ENCODE data around the gene CCDC12. TPM values are rescaled to one million over a fixed set of nuclear protein-coding genes. Genes with fewer than 3 reads are reported as not detected.

Gene CCDC12
- total RNA-seq, 1 donor from 2014 or later: 41.4 TPM

DNA sequence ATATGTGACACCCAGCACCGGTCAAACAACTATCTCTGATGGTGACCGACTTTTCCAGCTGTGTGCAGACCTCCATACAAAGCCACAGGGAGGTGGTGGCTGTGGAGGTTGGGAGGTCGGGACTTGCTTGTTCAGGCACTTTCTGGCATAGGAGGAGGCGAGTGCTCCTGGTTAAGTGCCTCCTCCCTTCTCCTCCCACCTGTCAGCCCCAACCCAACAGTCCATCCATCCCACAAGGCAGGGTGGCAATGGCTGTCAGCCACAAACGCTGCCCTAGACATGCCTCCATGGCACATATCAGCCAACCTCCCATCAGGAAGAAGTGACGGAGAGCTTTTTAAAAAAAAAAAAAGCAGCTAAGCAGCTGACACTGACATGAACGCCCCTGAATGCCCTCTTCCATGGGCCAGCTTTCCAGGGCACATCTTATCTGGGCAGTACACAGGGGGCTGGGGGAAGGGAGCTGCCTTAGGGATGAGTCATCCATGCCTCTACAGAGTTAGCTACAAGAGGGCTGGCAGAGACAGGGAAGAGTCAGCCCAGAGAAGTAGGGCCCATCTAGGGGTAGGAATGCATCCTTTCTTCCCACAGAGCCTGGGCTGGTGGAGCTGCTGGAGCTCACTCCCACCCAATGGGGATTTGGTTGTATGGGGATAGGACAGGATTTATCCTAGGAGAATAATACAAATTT lies 41.2 kb downstream of the CCDC12 start:
- Mint-ChIP-seq H3K27me3 (ENCODE audit: unreplicated experiment) (peaks cover 2% of the 10 kb centered on the region), H3K4me1 (ENCODE audit: low read depth, unreplicated experiment) (peaks cover 10% of the 10 kb centered on the region), H3K4me3 (ENCODE audit: unreplicated experiment) (no peak overlapping the region), H3K9me3 (ENCODE audit: unreplicated experiment) (peaks cover 9% of the 10 kb centered on the region), H3K36me3 (ENCODE audit: unreplicated experiment) (peaks cover 3% of the 10 kb centered on the region), H3K27ac (ENCODE audit: unreplicated experiment) (no peak overlapping the region)
- TF ChIP-seq, protein P1, sequence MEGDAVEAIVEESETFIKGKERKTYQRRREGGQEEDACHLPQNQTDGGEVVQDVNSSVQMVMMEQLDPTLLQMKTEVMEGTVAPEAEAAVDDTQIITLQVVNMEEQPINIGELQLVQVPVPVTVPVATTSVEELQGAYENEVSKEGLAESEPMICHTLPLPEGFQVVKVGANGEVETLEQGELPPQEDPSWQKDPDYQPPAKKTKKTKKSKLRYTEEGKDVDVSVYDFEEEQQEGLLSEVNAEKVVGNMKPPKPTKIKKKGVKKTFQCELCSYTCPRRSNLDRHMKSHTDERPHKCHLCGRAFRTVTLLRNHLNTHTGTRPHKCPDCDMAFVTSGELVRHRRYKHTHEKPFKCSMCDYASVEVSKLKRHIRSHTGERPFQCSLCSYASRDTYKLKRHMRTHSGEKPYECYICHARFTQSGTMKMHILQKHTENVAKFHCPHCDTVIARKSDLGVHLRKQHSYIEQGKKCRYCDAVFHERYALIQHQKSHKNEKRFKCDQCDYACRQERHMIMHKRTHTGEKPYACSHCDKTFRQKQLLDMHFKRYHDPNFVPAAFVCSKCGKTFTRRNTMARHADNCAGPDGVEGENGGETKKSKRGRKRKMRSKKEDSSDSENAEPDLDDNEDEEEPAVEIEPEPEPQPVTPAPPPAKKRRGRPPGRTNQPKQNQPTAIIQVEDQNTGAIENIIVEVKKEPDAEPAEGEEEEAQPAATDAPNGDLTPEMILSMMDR (IDR thresholded peaks at IDR 0.05; ENCODE audit: partially characterized antibody, unreplicated experiment): no peak
- DNase-seq: no peak

DNA sequence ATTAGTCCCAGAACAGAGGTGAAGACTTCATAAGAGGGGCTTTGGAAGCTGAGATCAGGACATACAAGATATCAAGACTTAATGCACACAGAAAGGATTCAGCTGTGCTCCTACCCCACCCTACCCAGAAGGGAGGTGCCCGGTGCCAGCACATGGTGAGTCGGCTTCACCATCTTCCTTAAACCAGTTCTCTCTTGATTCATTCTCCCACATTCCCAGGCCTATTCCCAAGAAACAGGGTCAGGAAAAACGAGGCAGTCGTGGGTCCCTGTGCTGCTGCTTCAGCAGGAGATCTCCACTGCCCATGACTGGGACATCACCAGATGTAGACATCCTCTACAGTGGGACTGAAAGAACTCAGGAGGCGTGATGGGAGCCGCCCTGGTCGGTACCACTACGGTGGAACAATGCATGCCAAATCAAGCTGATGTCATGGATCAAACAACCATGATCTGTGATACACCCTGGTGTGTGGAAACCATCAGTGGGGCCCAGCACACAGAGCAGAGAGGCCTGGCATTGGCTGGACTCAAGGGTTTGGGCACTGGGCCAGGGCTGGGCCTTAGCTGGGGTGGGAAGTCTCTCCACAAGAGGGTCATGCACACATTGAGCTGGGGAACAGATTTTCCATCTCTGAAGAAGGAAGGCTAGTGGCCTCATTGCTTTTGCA lies 41.9 kb downstream of the CCDC12 start:
- H3K4me3 Mint-ChIP-seq (ENCODE audit: unreplicated experiment): no peak overlapping the region
- peaks cover 2% of the 10 kb centered on the region for H3K27me3 Mint-ChIP-seq (ENCODE audit: unreplicated experiment)
- peaks cover 11% of the 10 kb centered on the region for H3K9me3 Mint-ChIP-seq (ENCODE audit: unreplicated experiment)
- no peak overlapping the region for H3K27ac Mint-ChIP-seq (ENCODE audit: unreplicated experiment)
- TF ChIP-seq, protein P1 (IDR thresholded peaks at IDR 0.05; ENCODE audit: partially characterized antibody, unreplicated experiment): no peak
- peaks cover 10% of the 10 kb centered on the region for H3K4me1 Mint-ChIP-seq (ENCODE audit: low read depth, unreplicated experiment)
- H3K36me3 Mint-ChIP-seq (ENCODE audit: unreplicated experiment): no peaks in the 10 kb centered on the region
- DNase-seq: no peak

DNA sequence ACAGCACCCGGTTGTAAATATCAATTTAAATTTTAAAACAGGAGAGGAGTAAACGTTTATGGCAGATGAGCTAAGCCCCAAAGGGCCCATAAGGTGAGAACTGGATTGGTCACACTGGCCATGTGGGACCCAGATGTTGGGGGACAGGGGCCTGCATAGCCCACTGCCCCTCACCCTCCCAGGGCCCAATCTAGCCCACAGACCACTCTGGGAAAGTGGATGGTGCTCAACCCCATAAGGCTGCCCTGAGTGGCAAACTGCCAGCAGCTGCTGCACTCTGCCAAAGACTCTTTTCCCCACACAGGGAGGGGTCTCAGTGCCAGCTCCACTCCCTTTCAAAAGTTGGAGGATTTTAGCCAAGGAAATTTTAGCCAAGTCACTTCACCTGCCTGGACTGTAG lies 42.5 kb downstream of the CCDC12 start:
- Mint-ChIP-seq H3K36me3 (ENCODE audit: unreplicated experiment) (no peaks in the 10 kb centered on the region), H3K4me1 (ENCODE audit: low read depth, unreplicated experiment) (peaks cover 8% of the 10 kb centered on the region), H3K27ac (ENCODE audit: unreplicated experiment) (no peak overlapping the region), H3K9me3 (ENCODE audit: unreplicated experiment) (peaks cover 9% of the 10 kb centered on the region), H3K4me3 (ENCODE audit: unreplicated experiment) (no peak overlapping the region), H3K27me3 (ENCODE audit: unreplicated experiment) (peaks cover 2% of the 10 kb centered on the region)
- TF ChIP-seq, protein P1 (IDR thresholded peaks at IDR 0.05; ENCODE audit: partially characterized antibody, unreplicated experiment): no peak
- no peak for DNase-seq

DNA sequence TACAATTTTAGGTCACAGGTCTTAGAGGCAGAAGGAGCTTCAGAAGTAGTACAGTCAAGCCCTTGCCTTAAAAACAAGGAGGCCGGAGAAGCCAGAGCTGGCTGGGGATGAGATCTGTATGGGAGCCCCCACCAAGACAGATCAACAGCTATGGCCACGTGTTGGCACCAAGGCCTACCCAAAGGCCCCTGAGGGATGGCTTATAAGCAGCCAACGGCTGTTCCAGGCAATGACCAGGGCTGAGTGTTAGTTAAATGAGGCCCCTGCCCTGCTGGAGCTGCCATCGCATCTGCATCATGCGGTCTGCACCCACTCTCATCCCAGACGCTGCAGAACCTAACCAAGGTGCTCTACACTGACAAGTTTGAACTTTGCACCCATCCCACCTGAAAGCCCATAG lies 43.3 kb downstream of the CCDC12 start:
- TF ChIP-seq, protein P1 (IDR thresholded peaks at IDR 0.05; ENCODE audit: partially characterized antibody, unreplicated experiment): no peak
- no peak overlapping the region for H3K27ac Mint-ChIP-seq (ENCODE audit: unreplicated experiment)
- H3K4me1 Mint-ChIP-seq (ENCODE audit: low read depth, unreplicated experiment): peaks cover 8% of the 10 kb centered on the region
- DNase-seq: no peak
- no peaks in the 10 kb centered on the region for H3K27me3 Mint-ChIP-seq (ENCODE audit: unreplicated experiment)
- peaks cover 9% of the 10 kb centered on the region for H3K9me3 Mint-ChIP-seq (ENCODE audit: unreplicated experiment)
- H3K36me3 Mint-ChIP-seq (ENCODE audit: unreplicated experiment): no peaks in the 10 kb centered on the region
- H3K4me3 Mint-ChIP-seq (ENCODE audit: unreplicated experiment): no peak overlapping the region
